ENCODE results near the gene ZNF354C. TPM values are rescaled to one million over a fixed set of nuclear protein-coding genes. Genes with fewer than 3 reads are reported as not detected.
"Not testable (repeated sequence)": the region's sequence is repeated elsewhere in the genome, so short reads cannot be mapped to it uniquely, and the experiment has no call there.

ZNF354C gene
- total RNA-seq, 1 donor from 2014 or later: 7.1 TPM

DNA sequence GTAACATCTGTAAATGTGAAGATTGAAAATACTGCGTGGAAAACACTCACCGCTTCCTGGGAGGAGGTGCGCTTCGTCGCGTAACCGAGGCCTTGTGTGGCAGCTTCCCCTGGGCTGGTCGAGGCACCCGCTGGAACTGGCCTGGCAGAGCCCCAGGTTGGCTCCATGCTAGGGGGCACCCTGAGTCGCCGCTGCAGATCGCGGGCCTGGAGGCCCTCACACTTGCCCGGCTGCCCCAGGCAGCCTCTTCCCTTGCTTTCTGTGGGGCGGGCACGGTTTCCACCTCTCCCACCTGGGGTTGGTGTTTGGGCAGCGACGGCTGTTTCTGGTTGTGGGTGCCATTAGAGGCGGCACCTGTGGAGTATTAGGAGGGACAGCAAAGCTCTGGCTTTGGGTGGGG lies 852 bp downstream of the ZNF354C start:
- Histone ChIP-seq H3K27me3 (no peaks in the 10 kb centered on the region), H3K9me3 (no peaks in the 10 kb centered on the region), H3K36me3 (peaks cover 0 to 31% of the 10 kb centered on the region in 2 donors), H3K27ac (no peak overlapping the region), H3K4me1 (peaks cover 16% of the 10 kb centered on the region), H3K4me3 (peak overlapping the region; percentile 75 to 90)
- no peak for DNase-seq (ENCODE audit: extremely low spot score in 2 of 2)
- intact Hi-C loops (cut with DNase I): no loop called here
- TF ChIP-seq, protein P1, sequence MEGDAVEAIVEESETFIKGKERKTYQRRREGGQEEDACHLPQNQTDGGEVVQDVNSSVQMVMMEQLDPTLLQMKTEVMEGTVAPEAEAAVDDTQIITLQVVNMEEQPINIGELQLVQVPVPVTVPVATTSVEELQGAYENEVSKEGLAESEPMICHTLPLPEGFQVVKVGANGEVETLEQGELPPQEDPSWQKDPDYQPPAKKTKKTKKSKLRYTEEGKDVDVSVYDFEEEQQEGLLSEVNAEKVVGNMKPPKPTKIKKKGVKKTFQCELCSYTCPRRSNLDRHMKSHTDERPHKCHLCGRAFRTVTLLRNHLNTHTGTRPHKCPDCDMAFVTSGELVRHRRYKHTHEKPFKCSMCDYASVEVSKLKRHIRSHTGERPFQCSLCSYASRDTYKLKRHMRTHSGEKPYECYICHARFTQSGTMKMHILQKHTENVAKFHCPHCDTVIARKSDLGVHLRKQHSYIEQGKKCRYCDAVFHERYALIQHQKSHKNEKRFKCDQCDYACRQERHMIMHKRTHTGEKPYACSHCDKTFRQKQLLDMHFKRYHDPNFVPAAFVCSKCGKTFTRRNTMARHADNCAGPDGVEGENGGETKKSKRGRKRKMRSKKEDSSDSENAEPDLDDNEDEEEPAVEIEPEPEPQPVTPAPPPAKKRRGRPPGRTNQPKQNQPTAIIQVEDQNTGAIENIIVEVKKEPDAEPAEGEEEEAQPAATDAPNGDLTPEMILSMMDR (IDR thresholded peaks at IDR 0.05): no peak
- no peak for TF ChIP-seq POLR2A (IDR thresholded peaks at IDR 0.05)
- TF ChIP-seq POLR2AphosphoS5 (IDR thresholded peaks at IDR 0.05; ENCODE audit: insufficient read depth in 1 of 2, low read depth in 1 of 2): no peak

DNA sequence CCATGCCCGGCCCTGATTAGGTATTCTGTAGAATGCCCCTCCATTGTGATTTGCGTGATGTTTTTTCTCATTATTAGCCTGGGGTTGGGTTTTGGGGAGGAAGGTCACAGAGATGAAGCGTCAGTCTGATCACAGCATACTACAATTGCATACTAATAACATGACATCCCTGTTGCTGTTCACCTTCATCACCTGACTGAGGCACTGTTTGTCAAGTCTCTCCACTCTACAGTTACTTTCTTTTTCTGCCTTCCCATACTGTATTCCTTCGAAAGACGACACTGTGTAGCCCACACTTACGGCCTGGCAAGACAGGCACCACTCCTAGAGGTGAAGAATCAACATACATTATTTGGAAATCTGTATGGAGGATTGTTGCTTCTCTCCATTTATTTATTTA lies 5.5 kb downstream of the ZNF354C start:
- no peak for TF ChIP-seq POLR2A (IDR thresholded peaks at IDR 0.05)
- TF ChIP-seq, protein P1 (IDR thresholded peaks at IDR 0.05): no peak
- TF ChIP-seq POLR2AphosphoS5 (IDR thresholded peaks at IDR 0.05; ENCODE audit: insufficient read depth in 1 of 2, low read depth in 1 of 2): no peak
- intact Hi-C loops (cut with DNase I): no loop called here
- DNase-seq (ENCODE audit: extremely low spot score in 2 of 2): no peak
- Histone ChIP-seq H3K36me3 (peaks cover 4 to 65% of the 10 kb centered on the region in 2 donors), H3K27me3 (no peaks in the 10 kb centered on the region), H3K27ac (no peak overlapping the region), H3K9me3 (peaks cover 32% of the 10 kb centered on the region), H3K4me1 (peaks cover 14% of the 10 kb centered on the region), H3K4me3 (no peak overlapping the region)

DNA sequence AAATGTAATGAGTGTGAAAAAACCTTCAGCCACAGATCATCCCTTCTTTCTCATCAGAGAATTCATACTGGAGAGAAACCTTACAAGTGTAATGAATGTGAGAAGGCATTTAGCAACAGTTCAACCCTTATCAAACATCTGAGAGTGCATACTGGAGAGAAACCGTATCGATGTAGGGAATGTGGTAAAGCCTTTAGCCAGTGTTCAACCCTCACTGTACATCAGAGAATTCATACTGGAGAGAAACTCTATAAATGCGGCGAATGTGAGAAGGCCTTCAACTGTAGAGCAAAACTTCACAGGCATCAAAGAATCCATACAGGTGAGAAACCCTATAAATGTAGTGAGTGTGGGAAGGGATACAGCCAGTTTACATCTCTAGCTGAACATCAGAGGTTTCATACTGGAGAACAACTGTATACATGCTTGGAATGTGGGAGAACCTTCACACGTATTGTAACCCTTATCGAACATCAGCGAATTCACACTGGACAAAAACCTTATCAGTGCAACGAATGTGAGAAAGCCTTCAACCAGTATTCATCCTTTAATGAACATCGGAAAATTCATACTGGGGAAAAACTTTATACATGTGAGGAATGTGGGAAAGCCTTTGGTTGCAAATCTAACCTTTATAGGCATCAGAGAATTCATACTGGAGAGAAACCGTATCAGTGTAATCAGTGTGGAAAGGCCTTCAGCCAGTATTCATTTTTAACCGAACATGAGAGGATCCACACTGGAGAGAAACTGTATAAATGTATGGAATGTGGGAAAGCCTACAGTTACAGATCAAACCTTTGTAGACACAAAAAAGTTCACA lies 19.2 kb downstream of the ZNF354C start:
- peaks cover 96% of the 10 kb centered on the region for H3K9me3 ChIP-seq
- H3K4me3 ChIP-seq: no peak overlapping the region
- intact Hi-C loops (cut with DNase I): no loop called here
- DNase-seq (ENCODE audit: extremely low spot score in 2 of 2): no peak
- no peak overlapping the region for H3K27ac ChIP-seq
- no peaks in the 10 kb centered on the region for H3K27me3 ChIP-seq
- peaks cover 14 to 71% of the 10 kb centered on the region in 2 donors for H3K36me3 ChIP-seq
- H3K4me1 ChIP-seq: no peaks in the 10 kb centered on the region
- TF ChIP-seq, protein P1 (IDR thresholded peaks at IDR 0.05): no peak

DNA sequence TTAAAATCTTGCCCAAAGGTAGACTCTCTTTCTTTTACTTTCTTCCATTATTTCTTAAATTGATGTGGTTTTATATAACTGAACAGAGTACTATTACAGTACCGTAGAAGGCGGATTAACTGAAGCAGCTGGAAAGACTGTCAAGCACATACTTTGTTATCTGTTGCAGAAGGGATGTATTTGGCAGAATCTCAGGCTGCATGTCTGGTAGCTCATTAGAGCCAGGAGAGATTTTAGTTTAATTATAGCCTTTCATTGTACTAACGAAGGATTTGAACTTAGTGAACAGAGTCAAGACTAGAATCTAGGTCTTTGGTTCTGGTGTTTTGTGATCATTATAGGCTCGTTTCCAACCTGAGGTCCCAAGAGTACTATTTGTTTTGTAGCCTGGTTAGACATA lies 20.6 kb downstream of the ZNF354C start:
- Histone ChIP-seq H3K27ac (no peak overlapping the region), H3K36me3 (peaks cover 14 to 60% of the 10 kb centered on the region in 2 donors), H3K27me3 (no peaks in the 10 kb centered on the region), H3K9me3 (peaks cover 95% of the 10 kb centered on the region), H3K4me1 (no peaks in the 10 kb centered on the region), H3K4me3 (no peak overlapping the region)
- TF ChIP-seq POLR2A (IDR thresholded peaks at IDR 0.05): no peak
- TF ChIP-seq POLR2AphosphoS5 (IDR thresholded peaks at IDR 0.05; ENCODE audit: insufficient read depth in 1 of 2, low read depth in 1 of 2): no peak
- TF ChIP-seq, protein P1 (IDR thresholded peaks at IDR 0.05): no peak
- DNase-seq (ENCODE audit: extremely low spot score in 2 of 2): no peak
- intact Hi-C loops (cut with DNase I): no loop called here

DNA sequence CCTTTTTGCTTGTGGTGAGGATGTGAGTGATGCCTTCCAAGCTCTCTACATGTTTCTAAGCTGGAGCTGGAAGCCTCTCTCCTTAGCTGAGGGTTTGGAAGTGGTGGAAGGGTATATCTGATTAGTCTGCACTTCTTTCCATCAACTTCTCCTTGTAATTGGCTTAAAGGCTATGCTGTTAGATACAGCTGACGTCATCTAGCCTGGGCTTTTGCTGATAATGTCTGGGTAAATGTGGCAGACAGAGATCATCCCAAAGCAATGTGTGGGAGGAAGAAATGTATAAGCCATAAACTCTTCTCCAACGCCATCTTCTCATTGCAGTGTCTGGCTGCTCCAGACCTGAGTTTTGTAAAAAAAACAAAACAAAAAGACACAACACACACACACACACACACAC lies 29.3 kb downstream of the ZNF354C start:
- Histone ChIP-seq H3K27ac (no peak overlapping the region), H3K4me3 (no peak overlapping the region), H3K36me3 (no peaks in the 10 kb centered on the region), H3K9me3 (peaks cover 64% of the 10 kb centered on the region), H3K4me1 (no peaks in the 10 kb centered on the region), H3K27me3 (no peaks in the 10 kb centered on the region)
- TF ChIP-seq POLR2A (IDR thresholded peaks at IDR 0.05) (no peak), POLR2AphosphoS5 (IDR thresholded peaks at IDR 0.05; ENCODE audit: insufficient read depth in 1 of 2, low read depth in 1 of 2) (no peak)
- no peak for DNase-seq (ENCODE audit: extremely low spot score in 2 of 2)
- intact Hi-C loops (cut with DNase I): no loop called here

DNA sequence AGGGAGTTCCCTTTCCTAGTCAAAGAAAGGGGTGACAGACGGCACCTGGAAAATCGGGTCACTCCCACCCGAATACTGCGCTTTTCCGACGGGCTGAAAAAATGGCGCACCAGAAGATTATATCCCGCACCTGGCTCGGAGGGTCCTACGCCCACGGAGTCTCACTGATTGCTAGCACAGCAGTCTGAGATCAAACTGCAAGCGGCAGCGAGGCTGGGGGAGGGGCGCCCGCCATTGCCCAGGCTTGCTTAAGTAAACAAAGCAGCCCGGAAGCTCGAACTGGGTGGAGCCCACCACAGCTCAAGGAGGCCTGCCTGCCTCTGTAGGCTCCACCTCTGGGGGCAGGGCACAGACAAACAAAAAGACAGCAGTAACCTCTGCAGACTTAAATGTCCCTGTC lies 41.1 kb downstream of the ZNF354C start:
- H3K27me3 ChIP-seq; H3K4me1 ChIP-seq; intact Hi-C loops (cut with DNase I); H3K4me3 ChIP-seq; H3K36me3 ChIP-seq; DNase-seq (ENCODE audit: extremely low spot score in 2 of 2); H3K27ac ChIP-seq: not testable (repeated sequence)
- peaks cover 36% of the 10 kb centered on the region for H3K9me3 ChIP-seq

Measured in vagina (tissue), 2 donors.